Inflammatory macrophage (primary cell): Measurements from ENCODE around the gene ANKRD33.

Experiments
- DNase-seq, 2 donors: peaks; one replicate each; pipeline ENCODE4 v3.0.0-alpha.2; 2020 to 2022
- total RNA-seq, 18 experiments: gene quantifications; one replicate each; lab custom pipeline; 2026; ENCODE audit warnings: mixed read lengths in 6 of 18, inconsistent platforms in 2 of 18; lab: John Stamatoyannopoulos, UW

Gene ANKRD33
- total RNA-seq: 0 to 0.13 (median 0) reads per million in 18 experiments

- DNase-seq: no peak
These were observed at the start of gene ANKRD33 for GRCh38 chr12:51887476-51888315. Gene ANKRD33 (plus strand): TSS chr12:51888103. CDS start chr12:51888187, 84 bp downstream.

GRCh38 chr12:51838762-51839161, 49.1 kb upstream of the ANKRD33 start:
- DNase-seq: no peak

GRCh38 chr12:51839310-51839947, 48.5 kb upstream of the ANKRD33 start:
- no peak for DNase-seq

- no peak for DNase-seq
These were observed 46.9 kb upstream of the ANKRD33 start for GRCh38 chr12:51840966-51841365.

- DNase-seq: no peak
These were observed 46.2 kb upstream of the ANKRD33 start for GRCh38 chr12:51841727-51842126.

GRCh38 chr12:51844854-51845253, 43.0 kb upstream of the ANKRD33 start:
- no peak for DNase-seq

GRCh38 chr12:51845482-51845881, 42.4 kb upstream of the ANKRD33 start:
- no peak for DNase-seq

- DNase-seq: no peak
These were observed 41.6 kb upstream of the ANKRD33 start for GRCh38 chr12:51846271-51846691.

GRCh38 chr12:51846911-51847642, 40.8 kb upstream of the ANKRD33 start:
- DNase-seq: peak in 1 of 2 donors; percentile 13

GRCh38 chr12:51847643-51848325, 40.1 kb upstream of the ANKRD33 start:
- no peak for DNase-seq

- no peak for DNase-seq
These were observed 39.6 kb upstream of the ANKRD33 start, which contains the start of gene FIGNL2 for GRCh38 chr12:51848326-51848727. Gene FIGNL2 (minus strand): TSS chr12:51848718. CDS start chr12:51822413, 26,305 bp downstream.

GRCh38 chr12:51848841-51849735, 38.8 kb upstream of the ANKRD33 start:
- DNase-seq: no peak

GRCh38 chr12:51850081-51850964, 37.6 kb upstream of the ANKRD33 start:
- no peak for DNase-seq

GRCh38 chr12:51850965-51851299, 37.0 kb upstream of the ANKRD33 start:
- DNase-seq: no peak

- peak; percentile 8 to 36 for DNase-seq
These were observed 36.3 kb upstream of the ANKRD33 start for GRCh38 chr12:51851413-51852124.

- DNase-seq: no peak
These were observed 35.3 kb upstream of the ANKRD33 start for GRCh38 chr12:51852404-51853137.

GRCh38 chr12:51855586-51856428, 32.1 kb upstream of the ANKRD33 start:
- no peak for DNase-seq

GRCh38 chr12:51860986-51861385, 26.9 kb upstream of the ANKRD33 start:
- no peak for DNase-seq
